ENCODE results near the gene JAK3.

DNA sequence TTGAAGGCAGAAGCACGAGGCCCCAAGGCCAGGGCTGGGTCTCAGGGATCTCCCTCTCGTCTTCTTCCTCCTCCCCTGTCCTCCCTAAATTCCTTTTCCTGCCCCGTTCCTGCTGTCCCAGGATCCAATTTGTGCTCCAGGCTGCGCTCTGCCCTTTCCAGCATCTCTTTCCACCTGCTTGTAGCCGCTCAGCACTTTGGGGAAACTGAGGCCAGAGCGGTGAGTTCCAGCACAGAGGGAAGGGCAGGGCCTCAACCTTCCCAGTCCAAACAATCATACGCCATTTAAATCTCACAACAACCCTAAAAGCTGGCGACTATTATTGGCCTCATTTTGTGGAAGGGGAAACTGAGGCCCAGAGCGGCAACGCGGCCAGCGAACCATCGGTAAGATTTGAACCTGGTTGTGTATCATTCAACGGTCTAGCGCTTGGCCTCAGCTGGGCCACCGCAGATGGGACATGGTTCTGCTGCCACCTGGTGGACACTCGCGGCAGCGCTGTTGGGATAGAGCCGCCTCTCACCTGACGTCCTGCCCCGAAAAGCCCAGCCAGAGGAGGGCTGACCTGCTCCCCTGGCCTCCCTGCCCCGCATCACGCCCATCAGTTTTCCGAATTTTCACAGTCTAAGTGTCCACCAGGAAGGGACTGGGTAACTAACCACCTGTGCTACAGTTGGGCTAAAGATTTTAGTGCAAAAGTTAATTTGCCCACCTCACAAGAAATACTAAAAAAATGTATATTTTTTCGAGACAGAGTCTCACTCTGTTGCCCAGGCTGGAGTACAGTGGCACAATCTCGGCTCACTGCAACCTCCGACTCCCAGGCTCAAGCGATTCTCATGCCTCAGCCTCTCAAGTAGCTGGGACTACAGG, 7.7 kb upstream of the JAK3 start:
- no peak for TF ChIP-seq POLR2AphosphoS5 (IDR thresholded peaks at IDR 0.05; ENCODE audit: low read depth, low read length)
- TF ChIP-seq, protein P1, sequence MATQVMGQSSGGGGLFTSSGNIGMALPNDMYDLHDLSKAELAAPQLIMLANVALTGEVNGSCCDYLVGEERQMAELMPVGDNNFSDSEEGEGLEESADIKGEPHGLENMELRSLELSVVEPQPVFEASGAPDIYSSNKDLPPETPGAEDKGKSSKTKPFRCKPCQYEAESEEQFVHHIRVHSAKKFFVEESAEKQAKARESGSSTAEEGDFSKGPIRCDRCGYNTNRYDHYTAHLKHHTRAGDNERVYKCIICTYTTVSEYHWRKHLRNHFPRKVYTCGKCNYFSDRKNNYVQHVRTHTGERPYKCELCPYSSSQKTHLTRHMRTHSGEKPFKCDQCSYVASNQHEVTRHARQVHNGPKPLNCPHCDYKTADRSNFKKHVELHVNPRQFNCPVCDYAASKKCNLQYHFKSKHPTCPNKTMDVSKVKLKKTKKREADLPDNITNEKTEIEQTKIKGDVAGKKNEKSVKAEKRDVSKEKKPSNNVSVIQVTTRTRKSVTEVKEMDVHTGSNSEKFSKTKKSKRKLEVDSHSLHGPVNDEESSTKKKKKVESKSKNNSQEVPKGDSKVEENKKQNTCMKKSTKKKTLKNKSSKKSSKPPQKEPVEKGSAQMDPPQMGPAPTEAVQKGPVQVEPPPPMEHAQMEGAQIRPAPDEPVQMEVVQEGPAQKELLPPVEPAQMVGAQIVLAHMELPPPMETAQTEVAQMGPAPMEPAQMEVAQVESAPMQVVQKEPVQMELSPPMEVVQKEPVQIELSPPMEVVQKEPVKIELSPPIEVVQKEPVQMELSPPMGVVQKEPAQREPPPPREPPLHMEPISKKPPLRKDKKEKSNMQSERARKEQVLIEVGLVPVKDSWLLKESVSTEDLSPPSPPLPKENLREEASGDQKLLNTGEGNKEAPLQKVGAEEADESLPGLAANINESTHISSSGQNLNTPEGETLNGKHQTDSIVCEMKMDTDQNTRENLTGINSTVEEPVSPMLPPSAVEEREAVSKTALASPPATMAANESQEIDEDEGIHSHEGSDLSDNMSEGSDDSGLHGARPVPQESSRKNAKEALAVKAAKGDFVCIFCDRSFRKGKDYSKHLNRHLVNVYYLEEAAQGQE (IDR thresholded peaks at IDR 0.05; ENCODE audit: insufficient read depth in 1 of 2, low read depth in 2 of 2, low read length in 2 of 2), result no peak
- no peak for TF ChIP-seq SIN3A (IDR thresholded peaks at IDR 0.05; ENCODE audit: borderline replicate concordance, insufficient read depth, low read length)

All from PFSK-1 (cell line).